Measurements from ENCODE around the gene SYNM. TPM values are rescaled to one million over a fixed set of nuclear protein-coding genes. Genes with fewer than 3 reads are reported as not detected.

The SYNM gene
- total RNA-seq, 2 donors from 2014 or later = 5.7 to 8.2 TPM

GRCh38 chr15:99103279-99103678 is 1.6 kb upstream of the SYNM start:
- TF ChIP-seq, protein P1, sequence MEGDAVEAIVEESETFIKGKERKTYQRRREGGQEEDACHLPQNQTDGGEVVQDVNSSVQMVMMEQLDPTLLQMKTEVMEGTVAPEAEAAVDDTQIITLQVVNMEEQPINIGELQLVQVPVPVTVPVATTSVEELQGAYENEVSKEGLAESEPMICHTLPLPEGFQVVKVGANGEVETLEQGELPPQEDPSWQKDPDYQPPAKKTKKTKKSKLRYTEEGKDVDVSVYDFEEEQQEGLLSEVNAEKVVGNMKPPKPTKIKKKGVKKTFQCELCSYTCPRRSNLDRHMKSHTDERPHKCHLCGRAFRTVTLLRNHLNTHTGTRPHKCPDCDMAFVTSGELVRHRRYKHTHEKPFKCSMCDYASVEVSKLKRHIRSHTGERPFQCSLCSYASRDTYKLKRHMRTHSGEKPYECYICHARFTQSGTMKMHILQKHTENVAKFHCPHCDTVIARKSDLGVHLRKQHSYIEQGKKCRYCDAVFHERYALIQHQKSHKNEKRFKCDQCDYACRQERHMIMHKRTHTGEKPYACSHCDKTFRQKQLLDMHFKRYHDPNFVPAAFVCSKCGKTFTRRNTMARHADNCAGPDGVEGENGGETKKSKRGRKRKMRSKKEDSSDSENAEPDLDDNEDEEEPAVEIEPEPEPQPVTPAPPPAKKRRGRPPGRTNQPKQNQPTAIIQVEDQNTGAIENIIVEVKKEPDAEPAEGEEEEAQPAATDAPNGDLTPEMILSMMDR (IDR thresholded peaks at IDR 0.05) = no peak
- TF ChIP-seq POLR2A (IDR thresholded peaks at IDR 0.05) = no peak
- 89 to 91% methylated on average over 2 of the region's 2 CpGs for WGBS, 2 donors
- Histone ChIP-seq H3K27ac (no peak overlapping the region), H3K27me3 (no peaks in the 10 kb centered on the region), H3K9me3 (no peaks in the 10 kb centered on the region), H3K4me3 (no peak overlapping the region), H3K36me3 (replicated peaks in 1 of 2; ENCODE audit: insufficient read depth in 1 of 2, low read depth in 2 of 2) (no peaks in the 10 kb centered on the region), H3K4me1 (peaks cover 37% of the 10 kb centered on the region)
- DNase-seq (no peak), ATAC-seq (no peak)
- intact Hi-C loops (cut with DNase I) = no loop called here

GRCh38 chr15:99105514-99106341 is 848 bp downstream of the SYNM start:
- Histone ChIP-seq H3K36me3 (replicated peaks in 1 of 2; ENCODE audit: insufficient read depth in 1 of 2, low read depth in 2 of 2) (no peaks in the 10 kb centered on the region), H3K27me3 (no peaks in the 10 kb centered on the region), H3K9me3 (no peaks in the 10 kb centered on the region), H3K27ac (peak overlapping the region in 3 of 4 donors; percentile 39 to 61 (median 48)), H3K4me1 (peaks cover 30% of the 10 kb centered on the region), H3K4me3 (peak overlapping the region in 1 of 2 donors; percentile 12)
- ATAC-seq (peak; percentile 36), DNase-seq (peak; percentile 42 to 61 (median 45))
- intact Hi-C loops (cut with DNase I) = no loop called here
- 3% methylated on average over 20 to 104 of the region's 116 CpGs for WGBS, 2 donors
- no peak for TF ChIP-seq POLR2A (IDR thresholded peaks at IDR 0.05)
- TF ChIP-seq, protein P1 (IDR thresholded peaks at IDR 0.05) = no peak

GRCh38 chr15:99106417-99107220 is 1.7 kb downstream of the SYNM start:
- peaks cover 26% of the 10 kb centered on the region for H3K4me1 ChIP-seq
- H3K4me3 ChIP-seq = peak overlapping the region in 1 of 2 donors; percentile 12
- 27 to 50% methylated on average over 15 of the region's 15 CpGs for WGBS, 2 donors
- no peaks in the 10 kb centered on the region for H3K9me3 ChIP-seq
- no peaks in the 10 kb centered on the region for H3K27me3 ChIP-seq
- TF ChIP-seq, protein P1 (IDR thresholded peaks at IDR 0.05) = peak in 1 of 7 experiments; percentile 15
- peak in 1 of 3 donors; percentile 21 for TF ChIP-seq POLR2A (IDR thresholded peaks at IDR 0.05)
- DNase-seq (peak; percentile 33 to 78 (median 61)), ATAC-seq (peak; percentile 38)
- no peaks in the 10 kb centered on the region for H3K36me3 ChIP-seq (replicated peaks in 1 of 2; ENCODE audit: insufficient read depth in 1 of 2, low read depth in 2 of 2)
- intact Hi-C loops (cut with DNase I) = no loop called here
- H3K27ac ChIP-seq = peak overlapping the region in 3 of 4 donors; percentile 37 to 61 (median 48)

DNA sequence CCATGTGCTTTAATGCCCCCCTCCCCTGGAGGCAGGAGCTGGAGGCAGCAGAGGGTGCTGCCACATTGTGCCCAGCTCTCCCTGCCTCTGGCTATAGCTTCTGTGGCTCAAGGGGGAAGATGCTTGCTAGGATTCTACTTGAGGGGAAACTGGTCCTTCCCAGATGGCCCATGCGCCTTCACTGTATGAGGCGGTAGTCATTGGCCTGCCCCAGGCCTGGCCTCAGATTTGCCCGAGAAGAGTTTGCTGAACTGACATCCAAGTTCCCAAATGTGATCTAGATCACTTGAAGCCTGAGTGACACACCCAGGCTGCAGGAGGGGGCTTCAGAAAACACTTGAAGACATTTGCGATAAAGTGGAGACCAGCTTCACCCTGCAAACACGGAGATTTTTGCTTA is 4.1 kb downstream of the SYNM start:
- Histone ChIP-seq H3K4me1 (peaks cover 26% of the 10 kb centered on the region), H3K4me3 (no peak overlapping the region), H3K9me3 (no peaks in the 10 kb centered on the region), H3K27ac (no peak overlapping the region), H3K36me3 (replicated peaks in 1 of 2; ENCODE audit: insufficient read depth in 1 of 2, low read depth in 2 of 2) (no peaks in the 10 kb centered on the region), H3K27me3 (no peaks in the 10 kb centered on the region)
- TF ChIP-seq, protein P1 (IDR thresholded peaks at IDR 0.05) = no peak
- TF ChIP-seq POLR2A (IDR thresholded peaks at IDR 0.05) = no peak
- no peak for ATAC-seq
- no peak for DNase-seq
- WGBS, 2 donors = 95 to 100% methylated on average over 5 of the region's 5 CpGs
- intact Hi-C loops (cut with DNase I) = no loop called here

Measured in body of pancreas (tissue), 4 donors.